K562 (cell line): ENCODE measurements around the gene TMEM208. TPM values are rescaled to one million over a fixed set of nuclear protein-coding genes. Genes with fewer than 3 reads are reported as not detected.

Experiments used
- ARID4B ChIP-seq: sonication (generic); formaldehyde crosslinking; IDR thresholded peaks from 2 replicates; pipeline ENCODE4 v1.8.0; 2022; ENCODE audit warnings: mild to moderate bottlenecking, missing genetic modification reagents
- CHD4 ChIP-seq: fragments of 200-600 bp; sonication (generic); IDR thresholded peaks from 3 replicates; pipeline ENCODE4 v1.6.1; 2012; ENCODE audit warnings: low read depth, mild to moderate bottlenecking, mixed read lengths, low read length, inconsistent platforms; ENCODE audit not compliant: insufficient read depth, insufficient replicate concordance, poor library complexity, severe bottlenecking
- ESRRA ChIP-seq: fragments of 450-650 bp; IDR thresholded peaks from 2 replicates; pipeline ENCODE4 v1.6.1; 2014; ENCODE audit warnings: low read depth, mild to moderate bottlenecking, moderate library complexity, borderline replicate concordance
- GTF3C2 ChIP-seq: IDR thresholded peaks from 3 replicates; pipeline ENCODE4 v1.6.1; 2011; ENCODE audit warnings: borderline replicate concordance, mild to moderate bottlenecking, moderate library complexity; ENCODE audit not compliant: insufficient read length; ENCODE audit errors: extremely low read depth
- IRF2 ChIP-seq: sonication (generic); formaldehyde crosslinking; IDR thresholded peaks from 2 replicates; pipeline ENCODE4 v1.8.1; 2022; ENCODE audit warnings: mild to moderate bottlenecking, missing genetic modification reagents
- KAT7 ChIP-seq: sonication (generic); formaldehyde crosslinking; IDR thresholded peaks from 2 replicates; pipeline ENCODE4 v1.8.0; 2022; ENCODE audit warnings: missing genetic modification reagents, mild to moderate bottlenecking, borderline replicate concordance
- NCOA2 ChIP-seq, 2 experiments: fragments of 450-650 bp; IDR thresholded peaks; 2 replicates each; pipeline ENCODE4 v1.6.1; 2018; ENCODE audit warnings: mild to moderate bottlenecking in 2 of 2, moderate library complexity in 1 of 2; ENCODE audit not compliant: partially characterized antibody in 2 of 2
- RBM25 ChIP-seq: fragments of 200-400 bp; formaldehyde crosslinking; IDR thresholded peaks from 2 replicates; pipeline ENCODE4 v1.6.1; 2018; ENCODE audit warnings: low read length, low read depth, moderate library complexity; ENCODE audit not compliant: severe bottlenecking
- RFX5 ChIP-seq: IDR thresholded peaks from 2 replicates; pipeline ENCODE4 v1.6.1; 2011; ENCODE audit warnings: low read depth, mild to moderate bottlenecking, improper control_type of control experiment, low read length
- SREBF1 ChIP-seq: fragments of 150-350 bp; IDR thresholded peaks from 2 replicates; pipeline ENCODE4 v1.6.1; 2014; ENCODE audit warnings: antibody characterized with exemption, low read depth, low read length, borderline replicate concordance
- ZFP36 ChIP-seq: fragments of 150-350 bp; IDR thresholded peaks from 2 replicates; pipeline ENCODE4 v1.6.1; 2018; ENCODE audit warnings: low read length, low read depth; ENCODE audit not compliant: partially characterized antibody
- ZNF280A ChIP-seq: fragments of 450-650 bp; IDR thresholded peaks from 2 replicates; pipeline ENCODE4 v1.6.1; 2018; ENCODE audit warnings: mild to moderate bottlenecking, low read depth; ENCODE audit not compliant: partially characterized antibody
- ZNF668 ChIP-seq: fragments of 250-450 bp; sonication (Bioruptor Pico); IDR thresholded peaks from 2 replicates; pipeline ENCODE4 v1.8.0; 2022; ENCODE audit warnings: mild to moderate bottlenecking, inconsistent platforms
- polyA plus RNA-seq, 8 experiments: library from polyadenylated mRNA; depleted of rRNA in 4 of 8; stranded (reverse) in 5 of 8; unstranded in 3 of 8; fragments of >200 nt; fragmentation: Nextera tagmentation in 2 of 8; fragmentation: Illumina TruSeq in 1 of 8; extraction: Ambion mirVana in 2 of 8; extraction: Trizol in 1 of 8; gene quantifications; 2 replicates each; pipeline versions ENCODE4 v1.2.1 to v1.2.3, GENCODE V29; 2011 to 2014; ENCODE audit warnings: inconsistent platforms in 1 of 8, missing spikeins in 1 of 8
- total RNA-seq, 7 experiments: library from RNA; depleted of rRNA in 6 of 7; stranded (reverse); fragments of >200 nt in 6 of 7; fragmentation: Illumina TruSeq in 2 of 7; extraction: Trizol in 2 of 7; gene quantifications; 2 replicates each; pipeline versions ENCODE4 v1.2.1 to v1.2.3, GENCODE V29; 2011 to 2021; ENCODE audit warnings: low replicate concordance in 1 of 7

TMEM208 gene
- total and polyA plus RNA-seq, 9 of the 15 experiments (the other 6 are each of a cell fraction or from before 2014, with no cell fraction given), result 31.8 to 239 (median 54.3) TPM

GRCh38 chr16:67184995-67185650 is 41.8 kb upstream of the TMEM208 start (continued):
- TF ChIP-seq RFX5 (no peak), KAT7 (CRISPR knock-in tag) (peak; percentile 93; the same call in 1 of the 2 replicates), ESRRA (peak; percentile 55; the same call in 1 of the 2 replicates), NCOA2 (IDR thresholded peaks at IDR 0.05; ENCODE audit: partially characterized antibody in 2 of 2) (no peak), CHD4 (no peak), ARID4B (CRISPR knock-in tag) (peak; percentile 100), RBM25 (no peak), ZNF668 (no peak), ZNF280A (no peak), IRF2 (CRISPR knock-in tag) (no peak), ZFP36 (peak; percentile 30), SREBF1 (no peak), GTF3C2 (no peak)
